ENCODE measurements around the gene KRTAP10-10. TPM values are rescaled to one million over a fixed set of nuclear protein-coding genes. Genes with fewer than 3 reads are reported as not detected.
"Not testable (repeated sequence)": the region's sequence is repeated elsewhere in the genome, so short reads cannot be mapped to it uniquely, and the experiment has no call there.

KRTAP10-10 gene
- total RNA-seq (2022): not detected in 2 replicates
- Bru-seq, nascent RNA: not detected
- BruChase-seq, experiment 1, labeled RNA remaining after a 6-hour chase: not detected
- BruChase-seq, experiment 2, labeled RNA remaining after a 2-hour chase: not detected
- long read RNA-seq: 0 reads

- H3K27me3 Mint-ChIP-seq (ENCODE audit: insufficient read depth, unreplicated experiment): peaks cover 63% of the 10 kb centered on the region
- no peak within 1 kb of the TSS for H3K27ac Mint-ChIP-seq (ENCODE audit: low read depth, unreplicated experiment)
- H3K4me1 Mint-ChIP-seq (ENCODE audit: insufficient read depth, unreplicated experiment): no peaks in the 10 kb centered on the region
- ChIA-PET POLR2A (no interaction called here), CTCF (no interaction called here)
- TF ChIP-seq CTCF (IDR thresholded peaks at IDR 0.05; ENCODE audit: unreplicated experiment): no peak
- H3K9me3 Mint-ChIP-seq (ENCODE audit: unreplicated experiment): peaks cover 28% of the 10 kb centered on the region
- no TSS peak for BruUV-seq (replicated peaks)
- intact Hi-C loops (cut with micrococcal nuclease): no loop called here
- no peak for DNase-seq (ENCODE audit: unreplicated experiment)
- H3K4me3 Mint-ChIP-seq (ENCODE audit: unreplicated experiment): no peak within 1 kb of the TSS
- no peaks in the 10 kb centered on the region for H3K36me3 Mint-ChIP-seq (ENCODE audit: insufficient read depth, unreplicated experiment)
Observed at GRCh38 chr21:44637018-44637850, at the start of gene KRTAP10-10. TSS of gene KRTAP10-10 (plus strand) at chr21:44637356. CDS start at chr21:44637418, 62 bp downstream.

- Mint-ChIP-seq H3K27me3 (ENCODE audit: insufficient read depth, unreplicated experiment) (peaks cover 51% of the 10 kb centered on the region), H3K9me3 (ENCODE audit: unreplicated experiment) (no peaks in the 10 kb centered on the region), H3K27ac (ENCODE audit: low read depth, unreplicated experiment) (no peak overlapping the region), H3K36me3 (ENCODE audit: insufficient read depth, unreplicated experiment) (peaks cover 5% of the 10 kb centered on the region), H3K4me3 (ENCODE audit: unreplicated experiment) (no peak overlapping the region), H3K4me1 (ENCODE audit: insufficient read depth, unreplicated experiment) (no peaks in the 10 kb centered on the region)
- no peak for DNase-seq (ENCODE audit: unreplicated experiment)
- intact Hi-C loops (cut with micrococcal nuclease): no loop called here
- ChIA-PET CTCF (no interaction called here), POLR2A (no interaction called here)
- no TSS peak for BruUV-seq (replicated peaks)
- no peak for TF ChIP-seq CTCF (IDR thresholded peaks at IDR 0.05; ENCODE audit: unreplicated experiment)
Observed at GRCh38 chr21:44589094-44589493, 48.1 kb upstream of the KRTAP10-10 start.

- no peaks in the 10 kb centered on the region for H3K4me1 Mint-ChIP-seq (ENCODE audit: insufficient read depth, unreplicated experiment)
- no peaks in the 10 kb centered on the region for H3K9me3 Mint-ChIP-seq (ENCODE audit: unreplicated experiment)
- H3K27me3 Mint-ChIP-seq (ENCODE audit: insufficient read depth, unreplicated experiment): peaks cover 45% of the 10 kb centered on the region
- no peak overlapping the region for H3K27ac Mint-ChIP-seq (ENCODE audit: low read depth, unreplicated experiment)
- POLR2A ChIA-PET: no interaction called here
- CTCF ChIA-PET: interaction anchor here (0.6 kb wide), 1 partner anchor 43 kb away, joined by 4 read pairs; no protein-coding TSS in a partner anchor
- no peak overlapping the region for H3K4me3 Mint-ChIP-seq (ENCODE audit: unreplicated experiment)
- BruUV-seq (replicated peaks): no TSS peak
- intact Hi-C loops (cut with micrococcal nuclease): no loop called here
- no peak for TF ChIP-seq CTCF (IDR thresholded peaks at IDR 0.05; ENCODE audit: unreplicated experiment)
- no peak for DNase-seq (ENCODE audit: unreplicated experiment)
- H3K36me3 Mint-ChIP-seq (ENCODE audit: insufficient read depth, unreplicated experiment): peaks cover 5% of the 10 kb centered on the region
Observed at GRCh38 chr21:44589586-44590305, 47.4 kb upstream of the KRTAP10-10 start.

- Mint-ChIP-seq H3K27ac (ENCODE audit: low read depth, unreplicated experiment) (no peak overlapping the region), H3K4me3 (ENCODE audit: unreplicated experiment) (no peak overlapping the region), H3K36me3 (ENCODE audit: insufficient read depth, unreplicated experiment) (peaks cover 5% of the 10 kb centered on the region), H3K9me3 (ENCODE audit: unreplicated experiment) (no peaks in the 10 kb centered on the region), H3K27me3 (ENCODE audit: insufficient read depth, unreplicated experiment) (peaks cover 39% of the 10 kb centered on the region), H3K4me1 (ENCODE audit: insufficient read depth, unreplicated experiment) (no peaks in the 10 kb centered on the region)
- BruUV-seq (replicated peaks): no TSS peak
- intact Hi-C loops (cut with micrococcal nuclease): no loop called here
- no peak for DNase-seq (ENCODE audit: unreplicated experiment)
- no peak for TF ChIP-seq CTCF (IDR thresholded peaks at IDR 0.05; ENCODE audit: unreplicated experiment)
- CTCF ChIA-PET: interaction anchor here (0.6 kb wide), 2 partner anchors 44 to 358 kb away, joined by 4 read pairs; no protein-coding TSS in a partner anchor
- POLR2A ChIA-PET: no interaction called here
Observed at GRCh38 chr21:44590311-44590721, 46.8 kb upstream of the KRTAP10-10 start.

GRCh38 chr21:44590897-44591800 lies 46.0 kb upstream of the KRTAP10-10 start:
- intact Hi-C loops (cut with micrococcal nuclease): not testable (repeated sequence)

More at GRCh38 chr21:44590897-44591800, 46.0 kb upstream of the KRTAP10-10 start:
- BruUV-seq (replicated peaks); H3K36me3 Mint-ChIP-seq (ENCODE audit: insufficient read depth, unreplicated experiment); POLR2A ChIA-PET; H3K9me3 Mint-ChIP-seq (ENCODE audit: unreplicated experiment); H3K4me1 Mint-ChIP-seq (ENCODE audit: insufficient read depth, unreplicated experiment); DNase-seq (ENCODE audit: unreplicated experiment); H3K27ac Mint-ChIP-seq (ENCODE audit: low read depth, unreplicated experiment); H3K4me3 Mint-ChIP-seq (ENCODE audit: unreplicated experiment): not testable (repeated sequence)
- CTCF ChIA-PET: interaction anchor here (0.6 kb wide), 2 partner anchors 149 to 357 kb away, joined by 3 to 4 read pairs; no protein-coding TSS in a partner anchor
- peaks cover 31% of the 10 kb centered on the region for H3K27me3 Mint-ChIP-seq (ENCODE audit: insufficient read depth, unreplicated experiment)
